ENCODE results near the gene RIC8A.
"Not testable (repeated sequence)": the region's sequence is repeated elsewhere in the genome, so short reads cannot be mapped to it uniquely, and the experiment has no call there.

RIC8A gene

DNA sequence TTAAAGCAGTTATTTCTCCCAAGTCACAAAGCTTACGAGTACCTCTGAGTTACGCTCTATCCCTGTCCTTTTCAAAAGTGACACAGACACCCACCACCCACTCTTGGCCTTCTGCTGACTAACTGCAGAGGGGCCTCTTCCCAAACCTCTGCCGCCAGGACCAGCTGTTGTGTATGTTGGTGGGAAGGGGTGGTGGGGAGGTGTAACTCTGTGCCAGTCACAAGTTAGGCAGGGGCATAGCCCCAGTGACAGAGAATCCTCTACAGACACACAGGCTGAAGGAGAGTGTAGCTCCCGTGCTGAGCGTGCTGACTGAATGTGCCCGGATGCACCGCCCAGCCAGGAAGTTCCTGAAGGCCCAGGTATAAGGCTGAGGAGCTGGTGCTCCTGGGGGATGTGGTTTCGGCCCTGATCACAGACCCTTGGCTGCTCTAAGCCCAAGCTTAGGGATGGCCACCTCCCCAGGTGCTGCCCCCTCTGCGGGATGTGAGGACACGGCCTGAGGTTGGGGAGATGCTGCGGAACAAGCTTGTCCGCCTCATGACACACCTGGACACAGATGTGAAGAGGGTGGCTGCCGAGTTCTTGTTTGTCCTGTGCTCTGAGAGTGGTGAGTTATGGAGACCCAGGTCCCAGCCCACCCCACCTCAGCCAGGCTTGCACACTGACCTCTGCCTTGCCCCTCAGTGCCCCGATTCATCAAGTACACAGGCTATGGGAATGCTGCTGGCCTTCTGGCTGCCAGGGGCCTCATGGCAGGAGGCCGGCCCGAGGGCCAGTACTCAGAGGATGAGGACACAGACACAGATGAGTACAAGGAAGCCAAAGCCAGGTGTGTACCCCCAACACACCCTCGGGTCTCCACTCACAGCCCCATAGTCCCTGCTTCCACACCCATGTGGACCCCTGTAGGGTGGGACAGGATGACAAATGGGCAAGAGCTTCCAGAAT is 4.9 kb downstream of the RIC8A start:
- no peak overlapping the region for H3K4me3 ChIP-seq (ENCODE audit: low read depth in 1 of 2, low read length in 2 of 2)
- H3K4me1 ChIP-seq (ENCODE audit: control insufficient read depth in 1 of 2, insufficient read depth in 2 of 2, low read length in 2 of 2), result peaks cover 10 to 23% of the 10 kb centered on the region in 2 donors
- no peaks in the 10 kb centered on the region for H3K27me3 ChIP-seq (ENCODE audit: low read depth, low read length)
- no peaks in the 10 kb centered on the region for H3K9me3 ChIP-seq (ENCODE audit: control insufficient read depth in 1 of 2, low read length in 2 of 2)
- peaks cover 49 to 68% of the 10 kb centered on the region in 2 donors for H3K36me3 ChIP-seq (ENCODE audit: control insufficient read depth in 1 of 2, insufficient read depth in 2 of 2, low read length in 2 of 2)
- H3K27ac ChIP-seq (ENCODE audit: low read length), result no peak overlapping the region

DNA sequence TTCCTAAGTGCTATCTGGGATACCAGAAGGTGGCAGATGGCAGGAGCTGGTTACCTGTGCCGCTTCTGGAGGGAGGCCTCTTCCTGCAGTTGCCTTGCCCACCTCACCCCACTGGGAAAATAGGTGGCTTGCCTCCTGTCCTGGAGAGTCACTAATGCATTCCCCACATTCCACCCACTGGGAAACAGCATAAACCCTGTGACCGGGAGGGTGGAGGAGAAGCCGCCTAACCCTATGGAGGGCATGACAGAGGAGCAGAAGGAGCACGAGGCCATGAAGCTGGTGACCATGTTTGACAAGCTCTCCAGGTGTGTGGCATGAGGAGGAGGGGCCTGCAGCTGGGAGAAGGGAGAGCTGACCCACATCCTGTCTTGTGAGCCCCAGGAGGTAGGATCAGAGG is 5.6 kb downstream of the RIC8A start:
- Histone ChIP-seq H3K9me3 (ENCODE audit: control insufficient read depth in 1 of 2, low read length in 2 of 2) (no peaks in the 10 kb centered on the region), H3K36me3 (ENCODE audit: control insufficient read depth in 1 of 2, insufficient read depth in 2 of 2, low read length in 2 of 2) (peaks cover 49 to 62% of the 10 kb centered on the region in 2 donors), H3K27ac (ENCODE audit: low read length) (no peak overlapping the region), H3K4me1 (ENCODE audit: control insufficient read depth in 1 of 2, insufficient read depth in 2 of 2, low read length in 2 of 2) (peaks cover 10 to 23% of the 10 kb centered on the region in 2 donors), H3K4me3 (ENCODE audit: low read depth in 1 of 2, low read length in 2 of 2) (no peak overlapping the region), H3K27me3 (ENCODE audit: low read depth, low read length) (no peaks in the 10 kb centered on the region)

DNA sequence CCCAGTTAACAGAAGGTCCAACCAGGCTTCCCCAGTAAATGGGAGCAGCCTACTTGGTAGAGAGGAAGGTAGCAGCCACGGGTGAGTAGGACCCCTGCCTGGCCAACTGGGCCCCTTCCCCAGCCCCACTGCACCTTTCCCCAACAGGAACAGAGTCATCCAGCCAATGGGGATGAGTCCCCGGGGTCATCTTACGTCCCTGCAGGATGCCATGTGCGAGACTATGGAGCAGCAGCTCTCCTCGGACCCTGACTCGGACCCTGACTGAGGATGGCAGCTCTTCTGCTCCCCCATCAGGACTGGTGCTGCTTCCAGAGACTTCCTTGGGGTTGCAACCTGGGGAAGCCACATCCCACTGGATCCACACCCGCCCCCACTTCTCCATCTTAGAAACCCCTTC is 6.6 kb downstream of the RIC8A start:
- H3K4me3 ChIP-seq (ENCODE audit: low read depth in 1 of 2, low read length in 2 of 2), result no peak overlapping the region
- peaks cover 53 to 67% of the 10 kb centered on the region in 2 donors for H3K36me3 ChIP-seq (ENCODE audit: control insufficient read depth in 1 of 2, insufficient read depth in 2 of 2, low read length in 2 of 2)
- H3K27ac ChIP-seq (ENCODE audit: low read length), result no peak overlapping the region

DNA sequence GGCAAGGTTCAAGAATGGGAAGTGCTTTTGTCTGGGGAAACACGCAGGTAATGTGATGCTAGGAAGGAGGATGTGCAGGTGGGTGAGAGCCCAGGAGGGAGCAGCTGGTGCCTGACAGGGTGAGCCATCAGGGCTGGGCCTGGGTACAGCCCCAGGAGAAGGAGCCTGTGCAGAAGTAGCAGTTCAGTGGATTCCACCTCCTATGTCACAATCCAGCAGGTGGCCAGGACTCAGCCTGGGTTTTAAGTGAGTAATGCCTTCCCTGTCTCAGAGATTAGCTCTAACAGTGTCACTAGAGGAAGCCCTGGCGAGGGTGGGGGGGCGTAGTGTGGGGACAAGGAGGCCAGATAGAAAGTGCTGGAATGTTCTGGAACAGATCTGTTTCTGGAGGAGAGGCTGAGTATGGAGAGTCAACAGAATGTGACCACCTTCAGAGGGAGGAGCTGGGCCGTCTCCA is 8.1 kb downstream of the RIC8A start:
- no peaks in the 10 kb centered on the region for H3K27me3 ChIP-seq (ENCODE audit: low read depth, low read length)
- no peak overlapping the region for H3K4me3 ChIP-seq (ENCODE audit: low read depth in 1 of 2, low read length in 2 of 2)
- no peaks in the 10 kb centered on the region for H3K9me3 ChIP-seq (ENCODE audit: control insufficient read depth in 1 of 2, low read length in 2 of 2)
- peaks cover 0 to 7% of the 10 kb centered on the region in 2 donors for H3K4me1 ChIP-seq (ENCODE audit: control insufficient read depth in 1 of 2, insufficient read depth in 2 of 2, low read length in 2 of 2)
- H3K36me3 ChIP-seq (ENCODE audit: control insufficient read depth in 1 of 2, insufficient read depth in 2 of 2, low read length in 2 of 2), result peaks cover 41 to 65% of the 10 kb centered on the region in 2 donors
- no peak overlapping the region for H3K27ac ChIP-seq (ENCODE audit: low read length)

More for the DNA sequence above, 6.6 kb downstream of the RIC8A start:
- no peaks in the 10 kb centered on the region for H3K9me3 ChIP-seq (ENCODE audit: control insufficient read depth in 1 of 2, low read length in 2 of 2)
- no peaks in the 10 kb centered on the region for H3K27me3 ChIP-seq (ENCODE audit: low read depth, low read length)
- H3K4me1 ChIP-seq (ENCODE audit: control insufficient read depth in 1 of 2, insufficient read depth in 2 of 2, low read length in 2 of 2), result peaks cover 10 to 22% of the 10 kb centered on the region in 2 donors

DNA sequence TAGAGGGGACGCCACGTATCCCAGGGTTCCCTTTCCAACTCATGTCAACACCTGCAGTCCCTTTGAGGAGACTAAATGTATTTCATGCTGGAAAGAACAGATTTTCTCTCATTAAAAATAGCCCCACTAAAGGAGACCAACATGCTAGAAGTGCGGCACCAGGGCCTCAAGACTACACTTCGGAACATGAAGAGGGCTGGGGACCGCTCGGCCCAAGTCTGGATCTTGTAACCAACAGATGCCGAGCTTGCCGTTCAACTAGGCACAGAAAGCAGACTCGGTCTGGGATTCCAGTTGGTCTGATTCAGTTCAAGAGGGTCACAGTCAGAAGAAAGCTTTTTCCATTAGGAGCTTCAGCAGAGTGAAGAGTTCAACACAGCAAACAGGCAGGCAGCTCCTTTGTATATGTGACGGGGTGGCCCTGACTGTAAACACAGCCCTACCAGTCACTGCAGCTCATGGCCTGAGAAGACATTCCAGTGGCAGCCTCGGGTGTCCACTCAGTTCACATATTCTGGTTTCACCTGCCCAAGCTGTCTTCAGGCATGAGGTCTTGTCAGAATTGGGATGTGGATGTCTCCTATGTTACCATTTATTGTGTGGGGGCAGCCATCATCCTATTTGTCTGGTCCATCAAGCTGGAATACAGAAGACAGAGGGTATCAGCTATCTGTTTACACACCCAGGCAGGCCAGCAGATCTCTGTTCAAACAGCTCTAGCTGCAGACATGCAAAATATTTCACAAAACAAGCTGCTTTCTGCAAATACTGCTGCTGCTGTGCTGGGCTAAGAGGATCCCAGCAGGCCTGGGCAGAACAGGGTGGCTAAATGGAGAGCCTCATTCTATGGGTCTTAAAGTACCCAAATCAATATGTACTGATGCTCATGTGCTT is 8.8 kb downstream of the RIC8A start:
- Histone ChIP-seq H3K4me1 (ENCODE audit: control insufficient read depth in 1 of 2, insufficient read depth in 2 of 2, low read length in 2 of 2) (no peaks in the 10 kb centered on the region), H3K36me3 (ENCODE audit: control insufficient read depth in 1 of 2, insufficient read depth in 2 of 2, low read length in 2 of 2) (peaks cover 34 to 58% of the 10 kb centered on the region in 2 donors), H3K27ac (ENCODE audit: low read length) (no peak overlapping the region), H3K9me3 (ENCODE audit: control insufficient read depth in 1 of 2, low read length in 2 of 2) (no peaks in the 10 kb centered on the region), H3K27me3 (ENCODE audit: low read depth, low read length) (no peaks in the 10 kb centered on the region), H3K4me3 (ENCODE audit: low read depth in 1 of 2, low read length in 2 of 2) (no peak overlapping the region)

DNA sequence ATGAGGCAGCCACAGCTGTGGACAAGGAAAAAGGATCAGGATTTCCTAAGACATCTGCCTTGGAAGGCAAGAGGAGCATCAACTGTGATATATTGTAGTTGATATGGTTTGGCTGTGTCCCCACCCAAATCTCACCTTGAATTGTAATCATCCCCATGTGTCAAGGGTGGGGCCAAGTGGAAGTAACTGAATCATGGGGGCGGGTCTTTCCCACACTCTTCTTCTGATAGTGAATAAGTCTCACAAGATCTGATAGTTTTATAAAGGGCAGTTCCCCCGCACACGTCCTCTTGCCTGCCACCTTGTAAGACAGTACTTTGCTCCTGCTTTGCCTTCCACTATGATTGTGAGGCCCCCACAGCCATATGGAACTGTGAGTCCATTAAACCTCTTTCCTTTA is 10.2 kb downstream of the RIC8A start:
- Histone ChIP-seq H3K27ac (ENCODE audit: low read length) (no peak overlapping the region), H3K4me3 (ENCODE audit: low read depth in 1 of 2, low read length in 2 of 2) (no peak overlapping the region), H3K9me3 (ENCODE audit: control insufficient read depth in 1 of 2, low read length in 2 of 2) (no peaks in the 10 kb centered on the region), H3K4me1 (ENCODE audit: control insufficient read depth in 1 of 2, insufficient read depth in 2 of 2, low read length in 2 of 2) (no peaks in the 10 kb centered on the region), H3K36me3 (ENCODE audit: control insufficient read depth in 1 of 2, insufficient read depth in 2 of 2, low read length in 2 of 2) (peaks cover 25 to 54% of the 10 kb centered on the region in 2 donors), H3K27me3 (ENCODE audit: low read depth, low read length) (no peaks in the 10 kb centered on the region)

DNA sequence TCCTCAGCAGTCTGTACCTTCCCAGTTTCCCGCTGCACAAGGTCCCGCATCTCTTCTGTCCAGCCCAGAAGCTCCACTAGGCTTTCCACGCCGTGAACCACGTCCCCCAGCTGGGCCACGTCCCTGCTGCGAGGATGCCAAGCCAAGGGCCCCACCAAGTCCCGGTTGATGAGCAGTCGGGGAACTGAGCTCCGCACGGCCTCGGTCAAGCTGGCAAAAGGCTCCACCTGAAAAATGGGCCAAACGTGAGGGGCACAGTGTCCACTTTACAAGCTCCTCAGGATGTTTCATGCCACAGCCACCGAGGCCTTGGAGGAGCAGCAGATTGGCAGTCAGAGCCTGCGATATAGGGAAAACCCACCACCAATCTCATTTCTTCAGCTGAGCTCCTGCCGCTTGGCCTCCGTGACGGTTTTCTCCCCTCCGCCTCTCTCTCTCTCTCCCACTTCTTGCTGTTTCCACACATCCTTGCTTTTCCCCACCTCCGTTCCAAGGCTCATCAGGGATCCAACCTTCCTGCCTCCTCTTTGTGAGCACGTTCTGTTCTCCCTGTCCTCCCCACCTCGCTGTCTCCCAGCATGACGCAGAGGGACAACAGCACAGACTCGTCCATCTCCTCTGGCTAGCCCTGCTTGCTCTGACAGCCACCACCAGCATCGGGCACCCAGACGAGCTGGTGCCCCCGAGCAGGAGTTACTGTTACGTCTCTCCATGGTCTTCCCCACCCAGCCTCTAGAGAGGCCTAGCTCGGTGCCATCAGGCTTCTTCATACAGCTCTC is 11.5 kb downstream of the RIC8A start:
- H3K27me3 ChIP-seq (ENCODE audit: low read depth, low read length), result no peaks in the 10 kb centered on the region
- H3K27ac ChIP-seq (ENCODE audit: low read length), result no peak overlapping the region
- H3K9me3 ChIP-seq (ENCODE audit: control insufficient read depth in 1 of 2, low read length in 2 of 2), result no peaks in the 10 kb centered on the region
- H3K36me3 ChIP-seq (ENCODE audit: control insufficient read depth in 1 of 2, insufficient read depth in 2 of 2, low read length in 2 of 2), result peaks cover 17 to 44% of the 10 kb centered on the region in 2 donors
- H3K4me1 ChIP-seq (ENCODE audit: control insufficient read depth in 1 of 2, insufficient read depth in 2 of 2, low read length in 2 of 2), result no peaks in the 10 kb centered on the region
- no peak overlapping the region for H3K4me3 ChIP-seq (ENCODE audit: low read depth in 1 of 2, low read length in 2 of 2)

DNA sequence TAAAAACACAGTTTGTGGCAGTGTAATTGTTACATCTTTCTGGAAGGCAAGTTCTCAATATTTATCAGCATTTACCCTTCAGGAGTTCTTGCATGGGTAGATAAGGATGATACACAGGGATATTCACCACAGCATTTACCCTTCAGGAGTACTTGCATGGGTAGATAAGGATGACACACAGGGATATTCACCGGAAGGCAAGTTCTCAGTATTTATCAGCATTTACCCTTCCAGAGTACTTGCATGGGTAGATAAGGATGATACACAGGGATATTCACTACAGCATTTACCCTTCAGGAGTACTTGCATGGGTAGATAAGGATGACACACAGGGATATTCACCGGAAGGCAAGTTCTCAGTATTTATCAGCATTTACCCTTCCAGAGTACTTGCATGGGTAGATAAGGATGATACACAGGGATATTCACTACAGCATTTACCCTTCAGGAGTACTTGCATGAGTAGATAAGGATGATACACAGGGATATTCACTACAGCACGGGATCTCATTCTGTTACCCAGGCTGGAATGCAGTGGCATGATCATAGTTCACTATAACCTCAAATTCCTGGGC is 13.2 kb downstream of the RIC8A start:
- peaks cover 10 to 29% of the 10 kb centered on the region in 2 donors for H3K36me3 ChIP-seq (ENCODE audit: control insufficient read depth in 1 of 2, insufficient read depth in 2 of 2, low read length in 2 of 2)
- H3K4me3 ChIP-seq (ENCODE audit: low read depth in 1 of 2, low read length in 2 of 2); H3K27ac ChIP-seq (ENCODE audit: low read length); H3K27me3 ChIP-seq (ENCODE audit: low read depth, low read length); H3K9me3 ChIP-seq (ENCODE audit: control insufficient read depth in 1 of 2, low read length in 2 of 2); H3K4me1 ChIP-seq (ENCODE audit: control insufficient read depth in 1 of 2, insufficient read depth in 2 of 2, low read length in 2 of 2): not testable (repeated sequence)

DNA sequence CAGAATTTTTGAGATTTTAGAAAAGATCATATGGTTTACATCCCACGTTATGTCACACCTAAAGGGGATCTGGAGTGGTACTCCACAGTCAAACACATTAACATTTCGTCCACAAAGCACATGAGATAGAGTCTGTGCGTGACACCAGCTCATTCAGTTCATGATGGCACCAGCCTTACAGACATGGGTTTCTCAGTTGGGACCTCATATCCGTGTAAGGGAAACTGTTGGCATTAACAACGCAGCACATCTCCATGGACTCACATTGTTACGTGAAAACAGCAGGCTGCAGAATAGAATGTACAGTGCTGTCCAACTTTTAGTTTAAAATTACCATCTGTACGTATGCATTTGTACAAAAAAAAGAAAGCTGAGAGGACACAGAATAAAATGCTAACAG is 14.0 kb downstream of the RIC8A start:
- Histone ChIP-seq H3K4me3 (ENCODE audit: low read depth in 1 of 2, low read length in 2 of 2) (no peak overlapping the region), H3K27me3 (ENCODE audit: low read depth, low read length) (no peaks in the 10 kb centered on the region), H3K27ac (ENCODE audit: low read length) (no peak overlapping the region), H3K9me3 (ENCODE audit: control insufficient read depth in 1 of 2, low read length in 2 of 2) (no peaks in the 10 kb centered on the region), H3K36me3 (ENCODE audit: control insufficient read depth in 1 of 2, insufficient read depth in 2 of 2, low read length in 2 of 2) (peaks cover 10 to 26% of the 10 kb centered on the region in 2 donors), H3K4me1 (ENCODE audit: control insufficient read depth in 1 of 2, insufficient read depth in 2 of 2, low read length in 2 of 2) (no peaks in the 10 kb centered on the region)

DNA sequence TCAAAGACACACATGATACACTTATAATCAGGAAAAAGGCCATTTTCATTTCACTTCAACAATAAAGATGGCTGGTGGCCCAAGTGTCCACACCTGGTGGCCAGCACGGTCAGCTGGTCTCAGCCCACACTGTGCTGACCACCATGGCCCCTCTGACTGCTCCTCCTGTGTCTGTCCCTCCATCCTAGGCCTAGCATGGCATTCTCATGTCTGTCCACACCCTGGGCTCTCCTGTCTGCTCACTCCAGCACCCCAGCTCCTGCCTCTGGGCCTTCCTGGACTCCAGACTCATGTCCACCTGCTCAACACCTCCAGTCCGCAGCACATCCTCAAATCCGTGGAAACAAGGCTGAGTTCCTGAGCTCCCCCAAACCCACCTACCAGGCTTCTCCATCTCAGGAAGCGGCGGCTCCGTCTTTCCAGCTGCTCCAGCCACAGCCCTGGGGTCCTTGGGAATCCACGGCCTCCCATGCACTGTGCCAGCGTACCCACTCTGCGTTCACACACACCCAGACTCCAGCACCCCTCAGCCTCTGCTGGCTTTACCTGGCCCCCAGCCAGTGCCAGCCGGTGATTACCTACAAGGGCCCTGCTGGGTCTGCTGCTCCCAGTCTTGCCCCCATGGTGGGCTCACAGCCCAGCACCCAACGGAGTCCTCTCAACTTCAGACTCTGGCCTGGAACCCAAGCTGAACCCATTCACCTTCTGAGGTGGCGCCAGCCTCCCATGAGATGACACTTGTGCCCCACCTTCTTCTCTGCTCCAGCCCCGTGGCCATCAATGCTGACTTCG is 14.7 kb downstream of the RIC8A start:
- H3K36me3 ChIP-seq (ENCODE audit: control insufficient read depth in 1 of 2, insufficient read depth in 2 of 2, low read length in 2 of 2), result peaks cover 10 to 26% of the 10 kb centered on the region in 2 donors
- H3K9me3 ChIP-seq (ENCODE audit: control insufficient read depth in 1 of 2, low read length in 2 of 2), result no peaks in the 10 kb centered on the region
- no peak overlapping the region for H3K27ac ChIP-seq (ENCODE audit: low read length)
- no peaks in the 10 kb centered on the region for H3K27me3 ChIP-seq (ENCODE audit: low read depth, low read length)
- H3K4me1 ChIP-seq (ENCODE audit: control insufficient read depth in 1 of 2, insufficient read depth in 2 of 2, low read length in 2 of 2), result no peaks in the 10 kb centered on the region
- H3K4me3 ChIP-seq (ENCODE audit: low read depth in 1 of 2, low read length in 2 of 2), result no peak overlapping the region

Measured in muscle layer of duodenum (tissue), 2 donors.